Superior temporal gyrus (tissue), 1 donor: ENCODE results near the gene LRRC59.
A peak's percentile ranks its signal among the peaks of the same experiment; 100 is the strongest.

ENCODE experiments used
- DNase-seq: peaks from one replicate; pipeline ENCODE4 v3.0.0-alpha.2; 2016; ENCODE audit errors: extremely low spot score

The LRRC59 gene

GRCh38 chr17:50361561-50362480 lies 35.5 kb downstream of the LRRC59 start:
- DNase-seq: peak; percentile 83

GRCh38 chr17:50360486-50361115 lies 36.7 kb downstream of the LRRC59 start:
- no peak for DNase-seq

GRCh38 chr17:50359998-50360461 lies 37.3 kb downstream of the LRRC59 start:
- no peak for DNase-seq

GRCh38 chr17:50359005-50359699 lies 38.2 kb downstream of the LRRC59 start:
- DNase-seq: no peak

GRCh38 chr17:50358177-50358576 lies 39.1 kb downstream of the LRRC59 start:
- no peak for DNase-seq

- no peak for DNase-seq
Observed at GRCh38 chr17:50356892-50357510, 40.3 kb downstream of the LRRC59 start.

GRCh38 chr17:50356418-50356817 lies 40.9 kb downstream of the LRRC59 start:
- no peak for DNase-seq

GRCh38 chr17:50355701-50356341 lies 41.5 kb downstream of the LRRC59 start:
- no peak for DNase-seq

- no peak for DNase-seq
Observed at GRCh38 chr17:50355336-50355700, 42.0 kb downstream of the LRRC59 start.

- DNase-seq: no peak
Observed at GRCh38 chr17:50354776-50355175, 42.5 kb downstream of the LRRC59 start.

- no peak for DNase-seq
Observed at GRCh38 chr17:50354198-50354597, 43.1 kb downstream of the LRRC59 start.

GRCh38 chr17:50353600-50354195 lies 43.6 kb downstream of the LRRC59 start:
- DNase-seq: no peak

GRCh38 chr17:50352693-50353599 lies 44.4 kb downstream of the LRRC59 start:
- DNase-seq: no peak

- DNase-seq: no peak
Observed at GRCh38 chr17:50352072-50352692, 45.1 kb downstream of the LRRC59 start.

- no peak for DNase-seq
Observed at GRCh38 chr17:50350733-50351132, 46.6 kb downstream of the LRRC59 start.

GRCh38 chr17:50349243-50349600 lies 48.1 kb downstream of the LRRC59 start:
- DNase-seq: no peak

GRCh38 chr17:50348522-50349242 lies 48.6 kb downstream of the LRRC59 start:
- no peak for DNase-seq

- no peak for DNase-seq
Observed at GRCh38 chr17:50347894-50348291, 49.4 kb downstream of the LRRC59 start.
